ENCODE results near the gene CCDC187.
A peak's percentile ranks its signal among the peaks of the same experiment; 100 is the strongest.

Gene CCDC187

DNA sequence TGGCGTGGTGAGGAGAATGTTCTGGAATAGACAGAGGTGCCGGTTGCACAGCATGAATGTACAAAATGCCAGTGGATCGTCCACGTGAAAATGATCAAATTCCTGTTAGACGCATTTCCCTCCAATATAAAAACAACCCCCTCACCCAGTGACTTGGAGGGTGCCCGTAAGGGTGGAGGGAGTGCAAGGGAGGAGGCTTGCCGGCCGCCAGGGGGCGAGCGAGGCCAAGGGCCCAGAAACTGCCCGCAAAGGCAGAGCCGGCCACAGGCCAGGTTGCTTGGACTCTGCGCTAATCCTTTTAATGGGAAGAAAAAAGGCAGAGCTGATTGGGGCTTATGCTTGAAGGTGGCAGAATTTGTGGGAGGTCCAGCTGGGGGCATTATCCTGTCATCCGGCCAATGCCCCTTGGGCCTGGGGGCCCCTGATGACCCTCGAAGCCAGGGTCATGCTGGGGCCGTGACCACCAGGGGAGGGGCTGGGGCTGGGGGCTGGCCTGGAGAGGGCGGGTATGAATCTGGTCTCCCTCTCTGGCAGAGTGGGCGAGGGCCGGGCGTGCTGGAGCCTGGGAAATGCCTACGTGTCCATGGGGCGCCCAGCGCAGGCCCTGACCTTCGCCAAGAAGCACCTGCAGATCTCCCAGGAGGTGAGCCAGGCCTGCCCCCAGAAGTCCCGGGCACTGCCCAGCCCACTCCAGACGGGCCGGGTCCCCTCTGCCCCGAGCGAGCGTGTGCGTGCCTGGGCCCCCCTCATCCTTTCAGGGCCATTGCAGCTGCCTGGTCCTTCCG is 35.5 kb upstream of the CCDC187 start:
- DNase-seq (ENCODE audit: low spot score): peak; percentile 46

DNA sequence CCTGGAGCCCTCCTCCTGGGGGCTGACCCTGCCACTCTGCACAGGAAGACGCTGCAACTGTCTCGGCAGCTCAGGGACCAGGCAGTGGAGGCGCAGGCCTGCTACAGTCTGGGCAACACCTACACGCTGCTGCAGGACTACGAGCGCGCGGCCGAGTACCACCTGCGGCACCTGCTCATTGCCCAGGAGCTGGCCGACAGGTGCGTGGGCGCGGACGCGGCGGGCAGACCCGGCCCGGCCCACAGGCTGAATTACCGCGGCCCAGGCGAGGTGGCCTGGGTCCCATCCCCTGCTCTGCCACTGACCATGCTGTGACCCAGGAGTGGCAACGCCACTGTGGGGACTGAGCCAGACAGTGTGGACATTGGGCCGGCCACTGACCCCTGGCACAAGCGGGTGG is 34.6 kb upstream of the CCDC187 start:
- DNase-seq (ENCODE audit: low spot score): no peak

DNA sequence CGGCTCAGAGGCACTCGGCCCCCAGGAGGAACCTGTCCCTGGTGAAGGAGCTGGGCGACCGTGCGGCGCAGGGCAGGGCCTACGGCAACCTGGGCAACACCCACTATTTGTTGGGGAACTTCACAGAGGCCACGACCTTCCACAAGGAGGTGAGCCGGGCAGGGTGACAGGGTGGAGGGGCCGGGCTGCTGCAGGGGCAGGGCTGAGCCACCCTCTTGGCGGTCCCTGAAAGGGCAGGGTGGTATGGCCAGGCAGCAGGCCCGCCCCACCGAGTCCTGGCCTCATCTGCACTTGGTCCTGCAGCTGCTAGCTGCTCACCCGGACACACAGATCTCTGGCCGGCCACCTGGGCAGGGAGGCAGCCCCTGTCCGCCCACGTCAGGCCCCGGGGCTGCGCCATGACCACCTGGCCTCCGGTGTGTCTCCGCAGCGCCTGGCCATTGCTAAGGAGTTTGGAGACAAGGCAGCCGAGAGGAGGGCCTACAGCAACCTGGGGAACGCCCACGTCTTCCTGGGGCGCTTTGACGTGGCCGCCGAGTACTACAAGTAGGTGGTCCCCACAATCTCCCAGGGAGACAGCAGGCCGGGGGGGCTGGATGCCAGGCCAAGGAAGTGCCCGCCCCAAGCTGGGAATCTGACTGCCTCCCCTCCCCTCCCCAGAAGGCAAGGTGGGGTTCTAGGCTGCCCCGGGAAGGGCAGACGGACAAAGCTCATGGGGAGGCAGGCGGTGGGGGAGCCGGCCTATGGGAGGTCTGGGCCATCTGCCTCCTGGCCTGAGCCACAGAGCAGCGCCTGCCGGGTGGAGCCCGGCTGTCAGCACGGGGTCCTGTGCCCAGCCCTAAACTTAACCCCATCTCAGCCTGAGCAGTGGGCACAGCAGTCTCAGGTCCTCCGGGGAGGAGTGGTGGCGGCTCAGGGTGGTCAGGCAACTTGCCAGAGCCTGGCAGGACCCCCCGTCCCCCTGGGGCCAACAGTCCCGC is 33.8 kb upstream of the CCDC187 start:
- no peak for DNase-seq (ENCODE audit: low spot score)

DNA sequence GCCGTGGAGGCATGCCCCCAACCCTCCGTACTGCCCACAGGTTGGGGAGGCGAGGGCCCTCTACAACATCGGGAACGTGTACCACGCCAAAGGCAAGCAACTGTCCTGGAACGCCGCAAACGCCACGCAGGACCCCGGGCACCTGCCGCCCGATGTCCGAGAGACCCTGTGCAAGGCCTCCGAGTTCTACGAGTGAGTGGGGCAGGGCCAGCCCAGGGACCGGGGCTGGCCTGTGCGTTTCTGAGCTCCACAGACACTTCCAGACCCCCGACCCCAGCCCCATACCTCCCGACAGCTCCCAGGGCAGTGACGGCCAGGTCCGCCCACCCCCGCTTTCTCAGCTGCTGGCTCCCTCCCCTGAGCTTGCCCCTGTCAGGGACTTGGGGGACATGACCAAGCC is 33.0 kb upstream of the CCDC187 start:
- no peak for DNase-seq (ENCODE audit: low spot score)

DNA sequence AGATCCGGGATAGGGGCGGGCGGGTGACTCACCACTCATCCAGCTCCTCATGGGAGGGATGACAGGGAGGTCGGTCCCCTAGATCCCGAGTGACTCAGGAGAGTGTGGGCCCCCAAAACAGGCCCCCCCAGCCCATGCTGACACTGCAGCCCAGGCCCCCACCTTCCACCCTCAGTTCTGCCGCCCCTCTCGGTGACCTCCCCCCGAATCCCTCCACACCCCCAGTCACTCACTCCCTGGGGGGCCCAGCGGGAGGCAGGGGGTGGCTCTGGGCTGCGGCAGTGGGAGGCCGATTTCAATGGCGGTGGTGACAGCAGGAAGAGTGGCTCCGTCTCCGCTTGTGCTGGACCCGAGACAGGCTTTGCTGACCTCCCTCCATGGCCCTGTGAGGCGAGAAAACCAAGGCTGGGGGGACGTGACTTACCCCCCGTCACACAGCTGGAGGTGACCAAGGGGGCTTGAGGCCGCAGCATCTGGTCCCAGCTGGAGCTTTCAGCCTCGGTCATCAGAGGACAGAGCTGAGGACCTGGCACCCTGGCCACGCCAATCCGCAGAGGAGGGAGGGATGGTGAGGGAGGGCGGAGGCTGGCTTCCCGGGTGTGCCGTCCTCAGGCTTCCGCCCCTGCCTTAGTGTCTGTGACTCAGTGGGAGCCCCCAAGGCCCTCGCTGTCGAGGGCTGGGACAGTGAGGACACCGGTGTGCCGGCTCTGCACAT is 32.4 kb upstream of the CCDC187 start:
- DNase-seq (ENCODE audit: low spot score): peak; percentile 37

DNA sequence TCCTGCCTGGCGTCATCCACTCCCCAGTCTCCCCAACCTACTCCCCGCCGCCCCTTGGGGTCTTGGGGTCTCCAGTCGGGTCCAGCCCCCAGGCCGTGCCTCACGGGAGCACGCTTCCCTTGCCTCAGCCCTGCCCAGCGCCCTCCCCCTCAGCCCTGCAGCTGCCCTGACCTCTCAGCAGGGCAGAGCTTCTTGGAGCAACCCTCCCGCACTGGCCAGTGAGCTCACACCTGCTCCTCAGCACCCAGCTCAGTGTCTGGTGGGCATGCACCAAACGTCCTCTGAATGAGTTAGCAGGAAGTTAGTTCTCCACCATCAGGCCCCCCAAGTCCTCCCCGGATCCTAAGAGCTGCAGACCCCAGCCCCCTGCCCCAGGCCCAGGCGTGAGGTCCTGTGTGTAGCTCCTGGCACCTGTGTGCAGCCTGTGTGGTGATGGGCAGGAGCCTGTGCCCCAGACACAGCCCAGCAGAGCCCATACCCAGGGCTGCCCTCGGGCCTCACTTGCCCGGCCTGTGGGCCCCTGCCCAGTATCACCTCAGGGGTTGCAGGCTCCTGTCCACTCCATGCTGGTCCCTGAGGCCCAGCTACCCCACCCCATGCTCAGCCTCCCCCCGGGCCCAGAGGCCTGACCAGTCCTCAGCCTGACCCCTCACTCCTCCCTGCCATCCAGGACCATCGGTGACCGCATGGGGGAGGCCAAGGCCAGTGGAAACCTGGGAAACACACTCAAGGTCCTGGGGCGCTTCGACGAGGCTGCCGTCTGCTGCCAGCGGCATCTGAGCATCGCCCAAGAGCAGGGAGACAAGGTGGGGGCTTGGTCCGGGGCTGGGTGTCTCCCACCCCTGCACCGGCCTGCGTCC is 31.6 kb upstream of the CCDC187 start:
- DNase-seq (ENCODE audit: low spot score): no peak

DNA sequence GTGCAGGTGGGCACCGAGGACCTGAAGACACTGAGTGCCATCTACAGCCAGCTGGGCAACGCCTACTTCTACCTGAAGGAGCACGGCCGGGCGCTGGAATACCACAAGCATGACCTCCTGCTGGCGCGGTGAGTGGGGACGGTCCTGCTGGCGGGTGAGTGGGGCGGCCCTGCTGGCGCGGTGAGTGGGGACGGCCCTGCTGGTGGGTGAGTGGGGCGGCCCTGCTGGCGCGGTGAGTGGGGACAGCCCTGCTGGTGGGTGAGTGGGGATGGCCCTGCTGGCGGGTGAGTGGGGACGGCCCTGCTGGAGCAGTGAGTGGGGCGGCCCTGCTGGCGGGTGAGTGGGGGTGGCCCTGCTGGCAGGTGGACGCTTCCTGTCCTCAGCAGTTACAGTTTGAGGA is 30.6 kb upstream of the CCDC187 start:
- no peak for DNase-seq (ENCODE audit: low spot score)

DNA sequence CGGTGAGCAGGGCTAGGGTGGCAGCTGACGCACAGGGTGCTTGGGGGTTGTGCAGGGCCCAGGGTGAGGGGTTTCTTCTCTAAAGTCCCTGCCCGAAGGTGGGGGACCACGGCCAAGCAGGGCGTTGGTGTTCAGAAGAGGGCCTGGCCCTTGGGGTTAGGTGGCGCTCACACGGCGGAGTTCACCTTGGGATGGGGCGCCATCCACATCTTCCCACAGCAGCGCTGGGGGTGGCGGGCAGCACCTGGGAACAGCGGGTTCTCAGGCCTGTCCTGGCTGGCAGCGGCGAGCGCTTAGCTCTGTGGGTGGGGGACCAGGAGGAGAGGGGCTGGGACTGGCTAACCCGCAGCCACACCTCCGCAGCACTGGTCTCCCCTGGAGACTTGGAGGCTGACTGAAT is 29.6 kb upstream of the CCDC187 start:
- DNase-seq (ENCODE audit: low spot score): no peak

DNA sequence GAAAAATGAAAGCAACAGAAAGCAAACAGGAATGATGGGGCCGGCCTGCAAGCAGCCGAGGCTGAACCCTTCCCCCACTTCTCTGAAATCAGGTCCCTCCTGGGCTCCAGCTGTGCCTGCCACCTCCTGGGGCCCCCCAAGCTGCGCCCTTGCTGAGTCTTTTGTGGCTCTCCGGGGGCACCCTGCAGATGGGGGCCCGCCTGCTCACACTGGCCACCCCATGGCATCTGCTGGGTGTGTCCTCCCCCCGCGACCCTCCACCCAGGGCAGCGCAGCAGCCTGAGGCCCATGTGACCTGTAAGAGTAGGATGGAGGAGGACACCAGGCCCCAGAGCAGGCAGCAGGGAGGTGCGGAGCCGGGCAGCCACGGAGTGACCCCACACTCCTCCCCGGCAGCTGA is 29.2 kb upstream of the CCDC187 start:
- no peak for DNase-seq (ENCODE audit: low spot score)

DNA sequence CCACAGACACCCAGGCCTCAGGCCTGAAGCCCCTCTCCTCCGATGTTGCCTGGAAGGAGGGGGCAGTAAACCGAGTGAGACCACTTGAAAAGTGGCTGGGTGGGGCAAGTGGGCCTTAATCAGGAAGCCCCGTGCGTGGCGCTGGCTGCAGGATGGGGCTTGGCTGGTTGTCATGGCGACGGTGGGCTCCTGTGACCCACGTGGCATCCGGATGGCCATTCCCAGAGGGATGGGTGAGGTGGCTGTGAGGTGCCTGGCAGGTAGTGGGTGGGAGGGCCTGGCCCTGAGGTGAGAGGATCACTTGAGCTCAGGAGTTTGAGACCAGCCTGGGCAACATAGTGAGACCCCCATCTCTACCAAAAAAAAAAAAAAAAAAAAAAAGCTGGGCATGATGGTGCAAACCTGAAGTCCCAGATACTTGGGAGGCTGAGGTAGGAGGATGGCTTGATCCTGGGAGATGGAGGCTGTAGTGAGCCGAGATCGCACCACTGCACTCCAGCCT is 28.6 kb upstream of the CCDC187 start:
- DNase-seq (ENCODE audit: low spot score): no peak

DNA sequence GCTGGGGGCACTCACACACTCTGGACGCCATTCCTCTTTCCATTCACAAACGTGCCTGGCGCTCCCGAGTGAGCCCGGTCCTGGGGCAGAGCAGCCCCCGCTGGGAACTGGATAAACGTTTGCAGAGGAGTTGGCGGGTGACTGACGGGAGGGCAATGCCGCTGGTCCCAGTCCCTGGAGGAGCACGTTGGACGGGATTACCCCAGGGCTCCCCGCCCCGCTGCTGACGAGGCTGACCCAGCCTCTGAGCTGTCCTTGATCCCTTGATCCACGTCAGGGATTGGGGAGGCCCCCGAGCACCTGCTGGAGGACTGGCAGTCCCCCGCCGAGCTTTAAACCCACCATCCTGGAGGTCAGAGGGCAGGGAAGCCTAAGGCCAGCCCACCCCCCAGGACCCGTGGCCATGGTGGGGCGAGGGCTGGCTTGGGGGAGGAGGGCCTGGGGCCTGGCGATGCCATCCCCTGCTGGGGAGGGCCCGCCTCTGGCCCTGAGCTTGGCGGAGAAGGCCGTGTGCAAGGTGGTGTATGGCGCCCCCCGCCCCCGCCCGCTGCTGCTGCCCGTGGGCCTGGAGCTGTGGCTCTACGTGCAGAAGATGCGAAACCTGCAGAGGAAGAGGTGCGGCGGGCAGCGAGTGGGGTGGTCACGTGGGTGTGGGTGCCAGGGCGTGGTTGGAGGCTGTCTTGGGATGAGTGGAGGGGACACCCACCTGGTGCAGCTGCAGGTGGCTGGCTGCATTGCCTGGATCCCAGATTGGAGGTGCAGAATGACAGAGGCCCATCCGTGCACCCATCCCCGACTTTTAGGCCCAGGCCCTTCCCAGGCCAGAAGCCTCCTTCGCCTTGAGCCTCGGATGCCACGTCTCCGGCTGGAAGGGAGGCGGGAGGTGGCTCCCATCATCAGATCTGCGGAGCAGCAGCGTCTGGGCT is 27.9 kb upstream of the CCDC187 start:
- no peak for DNase-seq (ENCODE audit: low spot score)

DNA sequence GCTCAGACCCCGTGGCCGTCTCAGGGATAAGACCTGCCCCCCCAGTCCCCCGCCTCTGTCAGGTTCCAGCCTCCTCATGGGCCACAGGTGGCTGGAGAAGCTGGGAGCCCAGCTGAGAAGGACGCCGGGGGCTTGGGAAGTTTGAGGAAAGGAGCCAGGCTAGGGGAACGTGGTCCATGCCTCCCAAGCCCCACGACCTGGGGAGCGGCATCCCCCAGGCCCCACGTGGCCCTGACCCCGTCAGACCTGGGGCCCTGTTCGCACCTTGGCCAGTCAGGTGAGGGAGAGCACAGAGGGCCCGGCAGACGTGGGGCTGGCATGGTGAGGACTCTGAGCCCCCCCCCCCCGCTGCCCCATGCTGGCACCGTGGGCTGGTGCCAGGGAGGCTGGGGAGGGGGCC is 27.1 kb upstream of the CCDC187 start:
- no peak for DNase-seq (ENCODE audit: low spot score)

DNA sequence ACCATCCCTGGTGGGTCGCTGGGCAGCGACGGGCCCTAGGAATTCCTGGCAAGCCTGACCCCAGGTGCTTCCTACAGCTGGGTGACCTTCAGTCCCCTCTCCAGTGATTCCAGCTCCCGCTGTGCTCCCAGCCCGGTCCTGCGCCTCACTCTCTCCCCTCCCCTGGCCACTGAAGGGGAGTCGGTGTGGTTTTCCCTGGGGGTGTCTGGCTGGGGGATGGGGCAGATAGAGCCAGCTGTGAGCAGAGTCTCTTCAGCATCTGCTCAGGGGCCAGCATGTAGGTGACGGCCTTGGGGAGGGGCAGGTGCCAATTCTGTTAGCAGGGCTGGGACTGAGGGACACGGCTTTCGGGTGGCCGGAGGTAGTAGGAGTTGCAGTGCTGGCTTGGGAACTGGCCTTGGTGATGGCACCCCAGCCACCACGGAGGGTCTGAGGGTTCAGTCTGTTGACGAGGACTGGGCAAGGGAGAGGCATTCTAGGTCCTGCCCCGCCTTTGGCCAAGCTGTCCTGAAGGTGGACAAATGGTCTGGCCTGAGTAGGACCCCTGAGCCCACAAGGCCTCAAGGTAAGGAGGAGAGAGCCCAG is 26.6 kb upstream of the CCDC187 start:
- DNase-seq (ENCODE audit: low spot score): no peak

DNA sequence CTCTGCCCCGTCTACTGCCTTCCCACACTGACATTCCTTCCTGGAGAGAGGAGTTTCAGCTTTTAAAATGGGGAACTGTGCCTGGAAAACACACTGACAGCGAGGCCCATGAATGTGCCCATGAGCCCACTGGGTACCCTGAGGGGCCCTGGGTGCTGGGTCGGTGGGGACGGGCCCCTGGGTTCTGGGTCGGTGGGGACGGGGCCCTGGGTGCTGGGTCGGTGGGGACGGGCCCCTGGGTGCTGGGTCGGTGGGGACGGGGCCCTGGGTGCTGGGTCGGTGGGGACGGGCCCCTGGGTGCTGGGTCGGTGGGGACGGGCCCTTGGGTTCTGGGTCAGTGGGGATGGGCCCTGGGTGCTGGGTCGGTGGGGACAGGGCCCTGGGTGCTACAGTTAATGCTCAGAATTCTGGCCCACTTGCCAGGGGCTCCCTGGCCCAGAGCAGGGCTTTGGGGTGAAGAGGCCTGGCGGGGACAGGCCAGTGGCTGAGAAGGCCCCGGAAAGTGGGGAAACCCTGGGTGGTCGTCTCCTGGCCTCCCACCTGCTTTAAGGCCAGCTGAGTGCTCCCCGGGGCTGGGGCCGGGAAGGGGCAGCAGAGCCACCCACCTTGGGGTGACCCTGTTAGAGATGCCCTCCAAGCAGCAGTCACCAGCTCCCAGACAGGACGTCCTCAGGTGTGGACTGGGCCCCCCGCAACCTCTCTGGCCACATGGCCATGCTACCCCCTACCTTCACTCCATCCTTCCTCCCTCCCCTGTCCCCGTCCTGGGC is 25.9 kb upstream of the CCDC187 start:
- DNase-seq (ENCODE audit: low spot score): no peak

DNA sequence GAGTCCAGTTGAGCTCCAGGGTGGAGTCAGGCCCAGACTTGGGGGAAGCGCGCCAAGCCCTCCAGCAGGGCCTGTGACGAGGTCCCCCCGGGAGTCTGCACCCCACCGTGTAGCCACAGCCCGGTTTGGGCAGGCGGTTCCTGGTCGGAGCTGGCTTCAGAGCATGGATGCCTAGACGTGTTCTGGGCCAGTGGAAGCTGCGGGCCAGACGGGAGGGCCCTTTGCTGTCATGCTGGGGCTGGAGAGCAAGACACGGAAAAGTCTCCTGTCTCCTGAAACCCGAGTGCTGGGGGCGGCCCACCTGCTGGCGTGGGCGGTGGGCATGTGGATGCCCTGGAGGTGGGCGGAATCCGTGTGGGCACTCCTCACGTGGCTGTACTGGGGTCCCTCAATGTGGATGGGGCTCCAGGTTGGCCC is 25.3 kb upstream of the CCDC187 start:
- DNase-seq (ENCODE audit: low spot score): peak; percentile 22

DNA sequence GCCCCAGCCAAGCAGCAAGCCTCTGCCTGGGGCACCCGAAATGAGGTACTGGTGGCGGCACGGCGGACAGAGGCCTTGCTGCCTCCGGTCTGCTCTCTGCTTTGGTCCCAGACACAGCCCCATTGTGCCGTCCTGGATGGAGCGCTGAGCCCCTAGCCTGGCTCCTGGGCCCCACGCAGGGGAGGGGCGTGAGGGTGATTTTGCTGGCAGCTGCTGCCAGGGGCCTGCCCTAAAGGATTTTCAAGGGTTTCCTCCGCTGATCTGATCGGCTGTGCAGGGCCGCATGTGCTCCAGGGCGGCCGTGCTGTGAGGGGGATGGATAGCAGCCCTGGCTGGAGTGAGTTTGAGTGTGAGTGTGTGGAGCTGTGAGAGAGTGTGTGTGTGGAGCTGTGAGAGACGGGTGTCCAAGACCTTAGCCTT is 24.7 kb upstream of the CCDC187 start:
- peak; percentile 63 for DNase-seq (ENCODE audit: low spot score)

DNA sequence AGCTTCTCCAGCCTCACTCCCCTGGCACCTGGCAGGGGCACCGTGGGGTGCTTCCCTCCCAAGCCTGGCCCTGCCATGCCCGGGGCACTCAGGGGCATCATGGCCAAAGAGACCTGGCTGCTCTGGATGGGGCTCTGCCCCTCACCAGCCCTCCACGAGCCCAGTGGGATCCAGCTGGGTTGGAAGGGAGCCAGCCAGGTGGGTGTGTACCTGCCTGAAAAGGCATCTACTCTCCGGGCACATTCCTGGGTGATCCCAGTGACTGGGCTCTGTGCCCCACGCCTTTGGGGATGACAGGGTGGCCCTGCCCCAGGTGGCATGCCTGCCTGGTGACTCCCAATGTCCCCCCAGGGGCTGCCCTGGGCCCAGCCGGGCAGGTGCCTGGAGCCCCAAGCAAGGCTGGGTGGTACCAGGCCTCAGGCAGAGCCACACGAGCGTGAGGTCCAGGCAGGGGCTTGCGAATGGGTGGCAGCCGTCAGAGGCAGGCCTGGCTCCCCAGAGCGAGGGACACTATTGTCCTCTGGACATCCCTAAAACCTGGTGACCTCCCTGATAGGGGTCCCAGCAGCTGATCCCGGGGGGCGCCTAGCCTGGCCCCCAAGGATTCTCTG is 24.2 kb upstream of the CCDC187 start:
- no peak for DNase-seq (ENCODE audit: low spot score)

DNA sequence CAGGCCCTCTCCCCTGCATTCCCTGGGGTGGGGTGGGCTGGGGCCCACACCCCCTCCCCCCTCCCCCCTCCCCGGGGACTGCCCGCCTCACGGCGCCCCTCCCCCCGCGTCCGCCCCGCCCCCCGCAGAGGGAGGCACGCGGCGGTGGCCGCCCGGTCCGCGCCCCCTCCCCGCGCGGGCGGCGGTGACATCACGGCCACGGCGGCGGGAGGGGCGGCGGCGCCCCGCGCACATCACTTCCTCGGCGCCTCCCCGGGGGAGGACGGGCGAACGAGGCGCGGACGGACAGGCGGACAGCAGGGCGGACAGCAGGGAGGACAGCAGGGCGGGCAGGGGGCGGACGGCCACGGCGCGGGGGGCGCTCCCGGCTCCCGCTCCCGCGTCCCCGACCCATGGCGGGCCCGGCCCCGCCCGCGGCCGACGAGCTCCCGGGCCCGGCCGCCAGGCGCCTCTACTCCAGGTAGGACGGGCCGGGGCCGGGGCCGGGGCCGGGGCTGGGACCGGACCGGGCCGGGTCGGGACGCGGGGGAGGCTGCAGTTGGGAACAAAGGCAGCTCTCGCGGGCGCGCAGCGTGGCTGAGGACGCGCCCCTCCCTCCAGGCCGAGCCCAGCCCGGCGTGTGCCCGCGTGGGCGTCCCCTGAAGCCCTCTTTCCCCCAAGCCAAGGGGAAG is 23.5 kb upstream of the CCDC187 start, which contains the start of gene GPSM1:
Gene GPSM1 (plus strand): TSS at position 236 of the 671 bp plus-strand sequence. CDS start 157 bp downstream, at position 393.
- DNase-seq (ENCODE audit: low spot score): peak; percentile 82

All from AG08395 (cell line).